GM19238 (cell line): ENCODE measurements around the gene PIAS3.
"Not testable (repeated sequence)": the region's sequence is repeated elsewhere in the genome, so short reads cannot be mapped to it uniquely, and the experiment has no call there.

ENCODE experiments used
- DNase-seq: peaks from one replicate; pipeline ENCODE4 v3.0.0; 2011; ENCODE audit warnings: low spot score; ENCODE audit not compliant: insufficient read length

The PIAS3 gene

DNA sequence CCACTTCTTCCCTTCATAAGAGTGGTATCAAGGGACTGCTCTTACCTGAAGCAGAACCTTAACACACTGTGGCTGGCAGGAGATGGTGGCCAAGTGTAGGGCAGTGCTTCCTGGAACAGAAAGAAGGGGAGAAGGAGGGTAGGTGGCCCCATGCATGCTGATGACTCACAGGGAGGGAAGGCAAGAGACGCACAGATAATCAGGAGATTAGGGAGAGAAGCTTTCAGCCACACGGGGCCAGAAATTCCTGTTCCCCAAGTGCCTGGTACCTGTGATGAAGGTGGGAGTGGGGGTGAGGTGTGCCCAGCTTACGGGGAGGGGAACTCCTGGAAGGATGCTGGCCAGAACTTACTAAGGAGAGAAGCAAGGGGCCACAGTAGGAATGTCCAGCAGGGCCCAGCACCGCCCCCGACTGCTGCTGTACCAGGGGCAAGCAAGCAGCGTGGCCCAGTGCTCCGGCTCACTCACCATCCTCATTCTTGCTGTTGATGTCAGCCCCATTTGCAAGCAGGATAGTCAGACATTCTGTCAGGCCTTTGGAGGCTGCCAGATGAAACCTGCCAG, 19.1 kb upstream of the PIAS3 start:
- no peak for DNase-seq

DNA sequence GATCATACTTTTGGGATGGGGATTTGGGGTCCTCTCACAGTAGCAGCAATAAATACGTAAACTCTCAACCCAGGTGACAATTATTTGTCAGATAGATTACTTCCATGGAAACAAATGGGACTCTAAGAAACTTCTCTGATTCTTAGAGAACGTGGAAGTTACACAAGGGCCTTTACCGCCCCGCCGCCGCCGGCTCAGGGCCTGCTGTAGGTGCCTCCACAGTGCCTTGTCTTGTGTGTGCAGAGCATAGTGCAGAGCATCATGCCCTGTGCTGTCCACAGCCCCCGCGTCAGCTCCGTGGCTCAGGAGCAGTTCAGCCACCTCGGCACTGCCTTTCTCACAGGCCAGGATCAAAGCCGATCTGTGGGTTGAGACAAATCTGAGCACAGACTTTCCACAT, 15.8 kb upstream of the PIAS3 start:
- no peak for DNase-seq

DNA sequence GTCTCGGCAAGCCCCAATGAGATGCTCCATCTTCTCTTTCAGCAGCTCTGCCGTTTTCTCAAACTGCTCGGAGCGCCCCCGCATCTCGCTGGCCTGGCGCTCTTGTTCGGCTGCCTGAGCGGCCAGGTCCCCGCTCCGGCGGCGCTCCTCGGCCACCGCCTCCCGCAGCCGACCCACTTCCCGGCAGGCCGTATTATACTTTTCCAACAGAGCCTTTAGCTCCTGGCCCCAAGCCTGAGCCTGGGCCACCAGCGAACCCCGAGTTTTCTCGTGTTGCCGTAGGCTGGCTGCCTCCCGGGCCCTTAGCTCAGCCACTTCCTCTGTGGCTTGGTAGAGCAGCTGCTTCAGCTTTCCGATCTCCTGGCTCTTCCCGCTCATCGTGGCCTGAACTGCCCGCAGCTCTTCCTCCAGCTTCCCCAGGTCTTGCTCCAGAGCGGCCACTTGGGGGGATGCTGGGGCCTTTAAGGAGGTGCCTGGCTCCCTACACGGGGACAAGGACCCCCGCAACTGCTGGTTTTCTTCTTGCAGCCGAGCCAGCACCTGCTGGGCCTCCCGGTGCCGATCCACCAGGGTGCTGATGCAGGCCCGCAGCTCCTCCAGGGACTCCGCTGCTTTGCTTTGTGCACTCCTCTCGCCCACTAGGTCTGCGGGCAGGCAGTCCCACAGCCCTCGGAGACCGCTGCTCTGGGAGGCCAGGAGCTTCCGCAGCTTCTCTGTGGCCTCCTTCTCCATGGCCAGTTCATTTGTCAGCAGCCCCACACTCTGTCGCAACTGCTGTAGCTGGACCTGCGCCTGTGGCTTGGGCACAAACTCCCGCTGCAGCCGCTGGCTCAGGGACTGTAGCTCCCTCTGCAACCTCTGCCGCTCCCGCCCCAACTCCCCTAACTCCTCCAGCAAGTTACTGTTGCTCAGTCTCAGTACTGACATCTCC, 13.4 kb upstream of the PIAS3 start:
- DNase-seq, result no peak

DNA sequence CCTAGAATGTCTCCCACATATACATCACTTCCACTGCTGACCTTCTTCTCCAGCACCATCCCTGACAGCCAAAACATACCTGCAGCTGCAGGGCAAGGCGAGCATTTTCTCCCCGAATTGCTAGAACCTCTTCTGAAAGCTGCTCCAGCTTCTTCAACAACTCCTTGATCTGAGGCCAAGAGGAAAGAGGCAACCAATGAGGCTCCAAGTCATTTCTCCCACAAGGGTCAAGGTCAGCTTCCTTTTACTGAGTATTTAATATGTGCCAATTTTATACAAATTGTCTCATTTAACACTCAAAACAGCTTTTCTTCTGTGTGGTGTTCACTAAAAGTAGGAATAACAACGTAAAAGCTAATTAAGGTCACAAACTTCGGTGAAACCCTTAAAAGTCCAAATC, 9.4 kb upstream of the PIAS3 start:
- no peak for DNase-seq

DNA sequence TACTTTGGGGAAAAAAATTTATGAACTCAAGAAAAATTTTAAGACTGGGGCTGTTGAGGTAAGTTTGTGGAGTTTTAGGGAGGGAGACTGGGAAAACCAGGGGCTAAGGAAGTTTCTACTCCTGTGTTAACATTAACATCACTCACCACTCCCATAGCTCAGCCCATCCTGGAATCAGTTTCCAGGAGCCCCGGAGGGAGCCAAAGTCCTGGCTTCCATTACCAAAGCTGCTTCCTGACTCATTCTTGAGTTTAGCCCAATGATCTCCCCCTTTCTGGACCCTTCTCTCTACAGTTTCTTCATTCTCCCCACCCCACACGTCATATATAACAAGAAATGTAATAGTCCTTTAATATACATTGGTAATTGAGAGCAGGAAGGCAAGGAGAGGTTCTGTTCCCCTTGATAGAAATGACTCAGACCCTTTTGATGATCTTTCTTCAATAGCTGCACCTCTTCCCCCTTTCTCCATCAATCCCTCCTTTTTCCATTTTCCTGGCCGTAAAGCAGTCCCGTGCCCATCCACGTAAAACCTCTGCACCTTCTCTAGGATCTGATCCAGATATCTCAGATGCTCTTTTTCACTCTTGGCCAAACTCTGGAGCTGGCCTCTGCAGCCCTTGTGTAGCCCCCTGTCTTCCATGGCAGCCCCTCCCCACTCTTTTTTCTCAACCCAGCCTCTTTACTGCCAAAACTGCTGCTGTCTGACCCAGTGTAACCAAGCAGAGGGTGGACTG, 4.6 kb upstream of the PIAS3 start:
- DNase-seq, result no peak

DNA sequence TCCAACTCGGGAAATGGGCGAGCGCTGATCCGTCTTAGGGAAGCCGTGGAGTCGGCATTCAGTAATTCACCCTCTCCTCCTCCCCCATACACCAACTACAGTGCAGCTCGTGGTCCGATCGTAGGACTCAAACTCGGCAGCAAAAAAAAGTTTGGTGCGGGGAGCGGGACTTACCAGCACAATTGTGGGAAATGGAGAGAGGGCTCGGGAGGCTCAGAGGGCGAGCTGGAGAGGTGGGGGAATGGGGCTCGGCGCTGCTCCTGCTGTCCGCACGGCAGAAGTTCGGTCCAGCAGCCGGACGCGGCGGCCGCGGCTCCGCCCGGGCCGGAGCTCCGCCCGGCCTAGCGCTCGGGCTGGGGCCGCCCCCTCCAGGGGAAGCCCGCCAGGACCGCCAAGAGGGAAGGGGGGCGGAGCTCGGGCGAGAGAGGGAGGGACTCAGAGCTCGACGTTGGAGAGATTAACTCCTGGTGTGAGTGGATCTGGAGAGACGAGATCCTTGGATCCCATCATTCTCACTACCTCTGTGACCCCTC, 676 bp upstream of the PIAS3 start:
- peak; percentile 84 for DNase-seq

DNA sequence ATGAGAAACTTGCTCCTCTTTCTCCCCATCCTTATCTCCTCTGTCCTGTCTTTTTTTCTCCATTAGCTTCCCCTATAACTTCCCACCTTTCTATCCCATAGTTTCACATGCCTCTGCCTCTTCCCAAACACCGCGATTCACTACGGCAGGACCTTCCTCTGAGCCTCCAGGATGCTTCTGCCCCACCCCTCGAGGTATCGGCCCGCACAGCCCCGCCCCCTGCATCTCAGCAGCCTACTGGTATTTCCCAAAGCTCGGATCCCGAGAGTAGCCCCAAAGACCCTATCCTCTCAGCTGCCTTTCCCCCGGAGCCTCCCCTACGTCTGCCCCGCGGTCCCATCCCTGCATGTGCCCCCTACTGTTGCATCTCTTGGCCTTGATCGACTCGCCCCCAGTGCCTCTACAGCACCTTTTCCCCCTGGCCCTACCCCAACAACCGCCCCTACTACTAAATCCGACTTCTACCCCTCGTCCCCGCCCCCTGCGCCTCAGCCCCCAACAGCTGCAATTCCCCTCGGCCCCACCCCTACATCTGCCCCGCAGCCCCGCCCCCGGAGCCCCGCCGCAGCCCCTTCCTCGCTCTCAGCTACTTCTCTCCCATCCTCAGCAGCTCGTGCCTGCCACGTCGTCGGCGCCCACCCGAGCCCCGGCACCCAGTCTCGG, 512 bp downstream of the PIAS3 start:
- peak; percentile 61 for DNase-seq

DNA sequence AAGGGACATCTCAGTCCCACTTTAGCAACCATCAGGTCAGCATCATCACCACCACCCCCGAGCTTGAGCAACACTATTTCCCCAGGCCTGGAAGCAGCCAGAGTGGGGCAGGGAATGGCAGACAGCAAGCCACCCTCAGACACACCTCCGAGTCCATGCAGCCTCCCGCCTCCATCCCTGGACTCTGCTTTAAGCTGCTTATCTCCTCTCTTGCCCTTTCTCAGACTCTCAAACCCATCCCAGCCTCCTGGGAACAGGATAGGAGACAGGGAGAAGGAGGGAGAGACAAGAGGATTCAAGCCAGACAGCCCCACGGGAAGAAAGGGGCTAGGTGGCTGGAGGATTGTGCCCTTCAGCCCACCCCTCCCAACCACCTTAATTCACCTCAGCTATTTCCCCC, 1.7 kb downstream of the PIAS3 start:
- no peak for DNase-seq

DNA sequence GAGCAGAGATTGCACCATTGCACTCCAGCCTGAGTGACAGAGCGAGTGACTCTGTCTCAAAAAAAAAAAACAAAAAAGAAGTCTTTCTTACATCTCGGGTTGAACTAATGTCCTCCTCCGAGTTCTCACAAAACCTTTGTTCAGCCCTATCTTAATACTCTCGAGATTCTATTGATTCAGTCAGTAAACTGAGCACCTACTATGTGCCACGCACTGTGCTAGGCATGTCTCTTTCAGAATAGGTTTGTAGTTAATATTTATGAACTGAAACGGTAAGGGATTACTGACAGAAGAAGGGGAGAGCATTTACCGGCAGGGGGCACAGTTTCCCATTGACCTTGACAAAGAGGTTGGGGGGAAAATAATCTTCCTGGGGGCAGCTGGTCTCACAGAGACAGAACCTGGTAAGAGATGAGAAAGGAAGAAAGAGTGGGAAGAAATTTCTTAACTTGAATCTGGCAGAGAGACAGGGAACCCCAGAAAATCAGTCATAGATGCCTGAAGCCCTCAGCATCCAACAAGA, 3.4 kb downstream of the PIAS3 start:
- DNase-seq, result no peak

DNA sequence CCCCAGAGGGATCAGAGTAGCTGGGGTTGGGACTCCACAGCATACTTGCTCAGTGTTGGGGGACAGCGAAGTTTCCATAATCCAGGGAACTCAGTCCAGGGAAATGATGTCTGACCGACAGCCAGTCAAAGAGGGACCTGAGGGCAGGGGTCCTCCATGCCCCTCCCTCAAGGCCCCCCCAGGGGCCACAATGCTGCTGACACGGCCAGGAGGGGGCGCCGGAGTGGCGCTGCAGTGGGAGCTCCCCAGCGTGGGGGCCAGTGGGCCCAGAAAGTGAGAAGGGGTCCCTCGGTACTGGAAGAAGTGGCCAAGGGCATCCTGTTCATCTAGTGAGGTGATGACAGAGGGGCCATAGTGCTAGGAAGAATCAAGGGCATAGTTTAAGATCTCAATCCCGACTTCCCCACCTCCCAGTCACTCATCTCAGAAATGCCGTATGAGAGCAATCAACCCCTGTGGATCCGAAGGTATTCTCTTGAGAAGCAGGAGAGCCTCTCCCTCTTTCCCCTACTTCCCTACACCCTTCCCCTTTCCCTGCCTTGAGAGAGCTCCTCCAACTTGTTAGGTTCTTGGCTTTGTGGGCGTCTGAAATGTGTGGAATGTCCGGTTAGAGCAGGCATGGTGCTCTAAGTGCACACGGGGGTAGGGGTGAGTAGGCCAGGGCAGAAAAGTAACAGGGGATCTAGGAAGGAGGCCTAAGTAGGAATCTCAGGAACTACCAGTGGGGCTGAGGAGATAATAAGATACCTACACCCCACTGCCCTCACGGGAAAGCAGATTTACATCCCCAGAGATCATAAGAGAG, 9.3 kb downstream of the PIAS3 start:
- DNase-seq, result no peak

DNA sequence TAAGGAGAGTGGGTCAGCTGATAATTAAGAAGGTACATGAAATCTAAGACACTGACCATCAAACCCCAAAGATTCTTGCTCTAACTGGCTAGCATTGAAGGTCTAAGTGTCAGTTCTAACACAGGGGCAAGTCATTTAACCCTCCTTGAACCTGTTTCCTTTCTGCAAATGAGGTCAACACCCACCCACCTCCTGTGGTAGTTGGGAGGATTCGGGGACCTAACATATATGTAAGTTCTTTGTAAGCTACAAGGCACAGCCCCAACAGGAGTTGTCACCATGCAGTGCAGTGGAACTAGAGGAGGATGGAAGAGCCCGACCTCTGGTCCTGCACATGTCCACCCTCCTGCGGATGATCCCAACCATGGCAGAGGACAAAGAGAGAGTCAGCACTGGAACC, 11.1 kb downstream of the PIAS3 start:
- no peak for DNase-seq

DNA sequence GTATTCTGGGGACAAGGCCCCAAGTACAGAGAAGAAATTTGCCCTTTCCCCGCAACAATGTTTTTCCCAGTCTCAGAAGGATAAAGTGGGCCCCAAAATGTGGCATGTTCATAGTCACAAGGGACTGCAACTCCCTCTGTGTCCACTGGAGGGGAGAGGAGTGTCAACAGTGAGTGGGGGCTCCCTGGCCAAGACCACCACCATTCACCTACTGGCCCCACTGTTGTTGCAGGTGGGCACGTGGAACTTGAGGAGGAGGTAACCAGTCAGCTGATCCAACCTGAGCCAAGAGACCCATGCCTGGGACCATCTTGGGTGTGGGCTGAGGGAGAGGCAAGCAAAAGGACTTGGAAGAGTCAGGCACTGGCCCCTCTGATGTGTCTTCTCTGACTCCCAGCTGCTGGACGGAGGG, 12.7 kb downstream of the PIAS3 start:
- DNase-seq, result peak; percentile 46

DNA sequence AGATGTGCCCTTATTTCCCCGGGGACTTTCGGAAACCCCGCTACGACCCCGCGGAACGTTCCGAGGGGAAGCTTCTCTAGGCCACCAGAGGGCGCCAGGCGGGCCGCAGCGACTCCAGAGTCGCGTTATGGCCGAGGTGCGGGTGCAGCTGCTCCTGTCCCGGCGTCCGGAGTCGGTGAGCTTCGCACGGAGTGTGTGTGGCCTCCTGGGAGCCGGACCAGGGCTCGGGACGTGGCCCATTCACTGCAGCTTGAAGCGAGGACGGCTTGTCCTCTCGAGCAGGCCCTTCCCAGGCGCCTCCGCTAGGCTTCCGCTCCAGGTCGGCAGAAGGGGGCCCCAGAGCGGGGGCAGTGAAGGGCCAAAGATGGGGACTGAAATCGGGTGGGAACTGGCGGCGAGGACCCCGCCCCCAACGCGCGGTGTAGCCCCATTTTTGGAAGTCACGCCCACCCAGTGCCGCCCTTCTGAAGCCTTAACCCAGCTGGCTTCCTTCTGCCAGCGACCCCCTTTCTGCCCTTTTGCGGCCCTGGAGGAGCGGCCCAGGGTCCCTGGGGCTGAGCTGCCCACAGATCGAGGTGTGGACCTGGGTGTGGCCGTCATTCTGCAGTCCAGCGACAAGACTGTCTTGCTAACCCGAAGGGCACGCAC, 13.2 kb downstream of the PIAS3 start, which contains the start of gene NUDT17:
TSS of gene NUDT17 (plus strand) at position 117 of the 648 bp plus-strand sequence. CDS start at position 128, 11 bp downstream.
- DNase-seq, result peak; percentile 81

DNA sequence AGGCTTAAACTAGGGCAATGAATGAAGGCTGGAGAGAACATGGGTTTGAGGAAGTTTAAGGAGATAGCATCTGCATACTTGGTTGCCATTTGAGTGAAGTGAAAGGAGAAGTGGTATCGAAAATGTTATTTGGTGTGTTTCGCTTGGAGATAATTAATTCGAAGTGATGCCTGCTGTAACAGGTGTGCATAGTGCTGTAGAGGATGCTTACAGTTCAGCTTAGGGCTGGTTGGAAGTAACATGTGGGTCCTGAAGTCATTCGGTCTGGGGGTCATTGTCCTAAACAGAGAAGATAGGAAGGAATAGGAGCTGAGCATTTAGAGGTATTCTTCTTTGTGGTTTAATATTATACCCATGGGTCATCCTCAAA, 13.8 kb downstream of the PIAS3 start:
- DNase-seq, result peak; percentile 51

DNA sequence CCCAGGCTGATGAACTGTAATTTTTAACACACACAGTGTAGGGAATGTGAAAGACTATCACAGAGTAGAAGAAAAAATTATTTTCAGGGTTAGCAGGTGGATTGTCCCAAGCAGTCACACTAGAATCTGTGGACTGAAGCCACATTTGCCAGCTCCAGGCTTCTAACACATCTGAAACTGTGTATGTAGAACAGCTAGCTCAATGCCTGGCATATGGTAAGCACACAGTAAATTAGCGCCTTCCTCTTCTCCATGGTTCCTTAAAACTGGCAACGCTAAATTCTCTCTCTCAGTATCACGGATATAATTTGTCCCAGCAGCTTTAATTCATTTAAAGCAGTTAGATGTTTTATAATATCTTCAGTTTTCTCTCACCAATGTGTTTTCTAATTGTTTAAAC, 15.8 kb downstream of the PIAS3 start:
- no peak for DNase-seq

DNA sequence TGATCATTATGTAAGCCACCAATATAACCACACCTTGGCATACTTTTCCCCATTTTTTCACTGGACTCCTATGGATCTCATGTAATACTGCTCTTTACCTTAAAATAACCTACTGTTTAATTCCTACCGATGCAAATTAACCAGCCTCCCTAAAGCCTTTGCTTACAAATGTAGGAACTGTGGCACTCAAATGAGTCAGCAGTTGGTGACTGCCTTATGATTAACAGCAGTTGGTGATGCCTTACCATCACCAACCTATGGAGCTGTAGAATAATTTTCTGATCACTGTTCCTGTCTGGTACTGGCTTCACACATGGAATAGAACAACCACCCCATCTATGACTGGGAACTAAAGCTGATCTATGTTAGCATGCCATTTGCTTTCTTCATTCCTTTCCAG, 21.2 kb downstream of the PIAS3 start:
- no peak for DNase-seq

DNA sequence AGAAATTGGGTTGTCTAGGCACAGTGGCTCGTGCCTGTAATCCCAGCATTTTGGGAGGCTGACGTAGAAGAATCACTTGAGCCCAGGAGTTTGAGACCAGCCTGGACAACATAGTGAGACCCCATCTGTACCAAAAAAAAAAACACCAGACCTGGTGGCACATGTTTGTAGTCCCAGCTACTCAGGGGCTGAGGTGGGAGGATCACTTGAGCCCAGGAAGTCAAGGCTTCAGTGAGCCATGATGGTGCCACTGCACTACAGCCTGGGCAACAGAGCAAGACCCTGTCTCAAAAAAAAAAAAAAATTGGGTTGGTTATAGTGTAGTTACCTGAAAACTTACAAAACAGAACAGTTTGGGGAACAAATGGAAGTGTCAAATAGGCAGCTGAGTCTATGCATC, 28.1 kb downstream of the PIAS3 start:
- not testable (repeated sequence) for DNase-seq

DNA sequence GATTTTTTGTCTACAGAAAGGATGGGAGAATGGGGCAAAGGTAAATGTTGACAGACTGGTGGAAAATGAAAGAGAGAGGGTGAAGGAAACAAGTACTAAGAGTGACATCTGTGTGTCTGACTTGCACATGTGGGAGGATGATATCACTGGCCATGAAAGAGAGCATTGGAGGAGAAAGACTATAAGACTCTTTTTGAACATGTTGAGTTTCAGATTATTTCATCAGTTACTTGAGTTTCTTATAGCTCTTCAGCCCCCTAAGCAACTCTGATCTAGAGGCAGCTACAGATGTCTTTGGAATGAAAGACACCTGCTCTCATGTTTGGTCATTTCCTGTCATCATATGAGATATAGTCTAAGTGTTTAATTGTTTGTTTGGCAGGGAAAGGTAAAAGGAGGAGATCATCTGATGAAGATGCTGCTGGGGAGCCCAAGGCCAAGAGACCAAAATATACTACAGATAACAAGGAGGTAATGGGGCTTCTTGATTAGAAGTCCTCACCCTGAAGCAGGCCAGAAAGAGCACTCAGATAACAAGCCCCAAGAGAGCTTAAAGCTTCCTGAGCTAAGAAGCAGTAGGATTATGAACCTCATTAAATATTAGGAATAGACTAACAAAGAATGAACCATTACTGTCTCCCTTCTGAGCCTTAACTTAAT, 30.4 kb downstream of the PIAS3 start:
- DNase-seq, result no peak

DNA sequence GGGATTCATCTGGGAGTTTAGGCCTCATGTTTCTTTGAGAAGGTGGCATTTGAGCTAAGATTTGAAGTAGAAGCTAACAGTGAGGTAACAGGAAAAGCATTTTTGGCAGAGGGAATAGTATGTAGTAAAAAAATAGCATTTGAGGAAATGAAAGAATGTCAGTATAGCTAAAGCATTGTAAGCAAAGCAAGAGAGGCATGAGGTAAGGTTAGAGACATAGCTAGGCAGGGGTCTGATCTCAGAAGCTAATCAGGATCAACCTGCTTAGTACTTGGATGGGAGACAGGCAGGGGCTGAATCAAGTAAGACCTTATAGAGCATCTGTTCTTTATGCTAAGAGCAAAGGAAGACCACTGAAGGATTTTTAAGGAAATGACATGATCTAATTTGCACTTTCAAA, 30.9 kb downstream of the PIAS3 start:
- DNase-seq, result no peak
